ENCODE data around the gene SMOC2.

GRCh38 chr6:168709991-168710390, 269.0 kb downstream of the SMOC2 start:
- TF ChIP-seq CTCF (IDR thresholded peaks at IDR 0.05; ENCODE audit: poor library complexity) (no peak), EZH2 (IDR thresholded peaks at IDR 0.05; ENCODE audit: borderline replicate concordance) (no peak), EZH2phosphoT487 (IDR thresholded peaks at IDR 0.05; ENCODE audit: low read depth, severe bottlenecking, unreplicated experiment) (no peak)
